ENCODE results near the gene TM7SF2. TPM values are rescaled to one million over a fixed set of nuclear protein-coding genes. Genes with fewer than 3 reads are reported as not detected.

The TM7SF2 gene
- total and polyA plus RNA-seq, 2 of the 13 experiments (the other 11 are each of a cell fraction or from before 2014, with no cell fraction given) = 56.0 to 66.9 TPM

DNA sequence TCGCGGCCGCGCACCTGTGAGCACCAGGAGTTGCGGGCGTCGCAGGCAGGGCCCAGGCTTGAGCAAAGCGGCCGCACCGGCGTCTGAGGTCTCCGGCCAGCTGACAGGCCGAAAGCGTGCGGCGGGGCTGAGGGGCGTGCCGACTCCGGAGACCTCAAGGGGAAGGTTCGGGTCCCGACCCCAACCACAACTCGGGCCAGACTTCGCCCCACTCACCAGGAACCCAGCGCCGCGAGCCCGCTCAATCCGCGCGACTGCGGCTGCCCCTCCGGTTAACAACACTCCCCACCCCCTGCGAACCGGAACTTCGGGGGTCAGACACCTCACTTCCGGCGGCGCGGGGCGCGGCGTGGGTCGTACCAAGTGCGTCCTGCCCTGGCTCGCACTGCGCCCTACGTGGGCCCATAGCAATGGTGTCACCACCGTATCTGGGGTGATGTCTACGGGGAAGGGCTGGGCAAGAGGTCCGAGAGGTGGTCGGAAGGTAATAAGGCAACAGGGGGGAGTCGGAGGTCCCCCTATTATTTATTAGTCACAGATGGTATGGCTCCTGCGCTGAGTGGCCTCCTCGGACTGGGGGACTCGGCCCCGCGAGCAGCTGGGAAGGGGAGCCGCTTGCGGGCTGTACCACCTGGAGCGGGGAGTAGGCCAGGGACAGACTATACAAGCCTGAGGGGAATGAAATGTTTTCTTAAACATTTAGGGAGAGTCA, 22.7 kb downstream of the TM7SF2 start, which contains the start of gene SYVN1 (continued):
- TF ChIP-seq KDM6A (CRISPR knock-in tag; IDR thresholded peaks at IDR 0.05; ENCODE audit: low read depth) (peak; percentile 25; the same call in 1 of the 2 replicates), ZNF614 (CRISPR knock-in tag; IDR thresholded peaks at IDR 0.05; ENCODE audit: borderline replicate concordance) (no peak), ZNF138 (CRISPR knock-in tag; IDR thresholded peaks at IDR 0.05; ENCODE audit: low read depth) (0 out of 2 replicates have a peak, but pooled peaks have one; percentile 73), GTF2F1 (IDR thresholded peaks at IDR 0.05; ENCODE audit: low read length) (no peak), ZNF720 (CRISPR knock-in tag; IDR thresholded peaks at IDR 0.05) (no peak), ZNF530 (CRISPR knock-in tag; IDR thresholded peaks at IDR 0.05; ENCODE audit: low read depth) (no peak), ZMYM3 (CRISPR knock-in tag; IDR thresholded peaks at IDR 0.05) (0 out of 2 replicates have a peak, but pooled peaks have one; percentile 16), HNF4A (CRISPR knock-in tag; IDR thresholded peaks at IDR 0.05) (no peak; the same call in 1 of the 2 replicates), ZNF235 (CRISPR knock-in tag; IDR thresholded peaks at IDR 0.05; ENCODE audit: borderline replicate concordance) (peak; percentile 72), ZFP90 (CRISPR knock-in tag; IDR thresholded peaks at IDR 0.05; ENCODE audit: borderline replicate concordance) (peak; percentile 64)
- TF ChIP-seq, protein P1, sequence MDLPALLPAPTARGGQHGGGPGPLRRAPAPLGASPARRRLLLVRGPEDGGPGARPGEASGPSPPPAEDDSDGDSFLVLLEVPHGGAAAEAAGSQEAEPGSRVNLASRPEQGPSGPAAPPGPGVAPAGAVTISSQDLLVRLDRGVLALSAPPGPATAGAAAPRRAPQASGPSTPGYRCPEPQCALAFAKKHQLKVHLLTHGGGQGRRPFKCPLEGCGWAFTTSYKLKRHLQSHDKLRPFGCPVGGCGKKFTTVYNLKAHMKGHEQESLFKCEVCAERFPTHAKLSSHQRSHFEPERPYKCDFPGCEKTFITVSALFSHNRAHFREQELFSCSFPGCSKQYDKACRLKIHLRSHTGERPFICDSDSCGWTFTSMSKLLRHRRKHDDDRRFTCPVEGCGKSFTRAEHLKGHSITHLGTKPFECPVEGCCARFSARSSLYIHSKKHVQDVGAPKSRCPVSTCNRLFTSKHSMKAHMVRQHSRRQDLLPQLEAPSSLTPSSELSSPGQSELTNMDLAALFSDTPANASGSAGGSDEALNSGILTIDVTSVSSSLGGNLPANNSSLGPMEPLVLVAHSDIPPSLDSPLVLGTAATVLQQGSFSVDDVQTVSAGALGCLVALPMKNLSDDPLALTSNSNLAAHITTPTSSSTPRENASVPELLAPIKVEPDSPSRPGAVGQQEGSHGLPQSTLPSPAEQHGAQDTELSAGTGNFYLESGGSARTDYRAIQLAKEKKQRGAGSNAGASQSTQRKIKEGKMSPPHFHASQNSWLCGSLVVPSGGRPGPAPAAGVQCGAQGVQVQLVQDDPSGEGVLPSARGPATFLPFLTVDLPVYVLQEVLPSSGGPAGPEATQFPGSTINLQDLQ (CRISPR knock-in tag; IDR thresholded peaks at IDR 0.05) = no peak
- TF ChIP-seq, protein P2, sequence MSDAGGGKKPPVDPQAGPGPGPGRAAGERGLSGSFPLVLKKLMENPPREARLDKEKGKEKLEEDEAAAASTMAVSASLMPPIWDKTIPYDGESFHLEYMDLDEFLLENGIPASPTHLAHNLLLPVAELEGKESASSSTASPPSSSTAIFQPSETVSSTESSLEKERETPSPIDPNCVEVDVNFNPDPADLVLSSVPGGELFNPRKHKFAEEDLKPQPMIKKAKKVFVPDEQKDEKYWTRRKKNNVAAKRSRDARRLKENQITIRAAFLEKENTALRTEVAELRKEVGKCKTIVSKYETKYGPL (CRISPR knock-in tag; IDR thresholded peaks at IDR 0.05) = no peak
- TF ChIP-seq, protein P3, sequence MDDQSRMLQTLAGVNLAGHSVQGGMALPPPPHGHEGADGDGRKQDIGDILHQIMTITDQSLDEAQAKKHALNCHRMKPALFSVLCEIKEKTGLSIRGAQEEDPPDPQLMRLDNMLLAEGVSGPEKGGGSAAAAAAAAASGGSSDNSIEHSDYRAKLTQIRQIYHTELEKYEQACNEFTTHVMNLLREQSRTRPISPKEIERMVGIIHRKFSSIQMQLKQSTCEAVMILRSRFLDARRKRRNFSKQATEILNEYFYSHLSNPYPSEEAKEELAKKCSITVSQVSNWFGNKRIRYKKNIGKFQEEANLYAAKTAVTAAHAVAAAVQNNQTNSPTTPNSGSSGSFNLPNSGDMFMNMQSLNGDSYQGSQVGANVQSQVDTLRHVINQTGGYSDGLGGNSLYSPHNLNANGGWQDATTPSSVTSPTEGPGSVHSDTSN (CRISPR knock-in tag; IDR thresholded peaks at IDR 0.05; ENCODE audit: borderline replicate concordance) = no peak
- TF ChIP-seq, protein P4, sequence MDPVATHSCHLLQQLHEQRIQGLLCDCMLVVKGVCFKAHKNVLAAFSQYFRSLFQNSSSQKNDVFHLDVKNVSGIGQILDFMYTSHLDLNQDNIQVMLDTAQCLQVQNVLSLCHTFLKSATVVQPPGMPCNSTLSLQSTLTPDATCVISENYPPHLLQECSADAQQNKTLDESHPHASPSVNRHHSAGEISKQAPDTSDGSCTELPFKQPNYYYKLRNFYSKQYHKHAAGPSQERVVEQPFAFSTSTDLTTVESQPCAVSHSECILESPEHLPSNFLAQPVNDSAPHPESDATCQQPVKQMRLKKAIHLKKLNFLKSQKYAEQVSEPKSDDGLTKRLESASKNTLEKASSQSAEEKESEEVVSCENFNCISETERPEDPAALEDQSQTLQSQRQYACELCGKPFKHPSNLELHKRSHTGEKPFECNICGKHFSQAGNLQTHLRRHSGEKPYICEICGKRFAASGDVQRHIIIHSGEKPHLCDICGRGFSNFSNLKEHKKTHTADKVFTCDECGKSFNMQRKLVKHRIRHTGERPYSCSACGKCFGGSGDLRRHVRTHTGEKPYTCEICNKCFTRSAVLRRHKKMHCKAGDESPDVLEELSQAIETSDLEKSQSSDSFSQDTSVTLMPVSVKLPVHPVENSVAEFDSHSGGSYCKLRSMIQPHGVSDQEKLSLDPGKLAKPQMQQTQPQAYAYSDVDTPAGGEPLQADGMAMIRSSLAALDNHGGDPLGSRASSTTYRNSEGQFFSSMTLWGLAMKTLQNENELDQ (CRISPR knock-in tag; IDR thresholded peaks at IDR 0.05; ENCODE audit: borderline replicate concordance) = peak; percentile 13; the same call in 1 of the 2 replicates
- TF ChIP-seq, protein P5, sequence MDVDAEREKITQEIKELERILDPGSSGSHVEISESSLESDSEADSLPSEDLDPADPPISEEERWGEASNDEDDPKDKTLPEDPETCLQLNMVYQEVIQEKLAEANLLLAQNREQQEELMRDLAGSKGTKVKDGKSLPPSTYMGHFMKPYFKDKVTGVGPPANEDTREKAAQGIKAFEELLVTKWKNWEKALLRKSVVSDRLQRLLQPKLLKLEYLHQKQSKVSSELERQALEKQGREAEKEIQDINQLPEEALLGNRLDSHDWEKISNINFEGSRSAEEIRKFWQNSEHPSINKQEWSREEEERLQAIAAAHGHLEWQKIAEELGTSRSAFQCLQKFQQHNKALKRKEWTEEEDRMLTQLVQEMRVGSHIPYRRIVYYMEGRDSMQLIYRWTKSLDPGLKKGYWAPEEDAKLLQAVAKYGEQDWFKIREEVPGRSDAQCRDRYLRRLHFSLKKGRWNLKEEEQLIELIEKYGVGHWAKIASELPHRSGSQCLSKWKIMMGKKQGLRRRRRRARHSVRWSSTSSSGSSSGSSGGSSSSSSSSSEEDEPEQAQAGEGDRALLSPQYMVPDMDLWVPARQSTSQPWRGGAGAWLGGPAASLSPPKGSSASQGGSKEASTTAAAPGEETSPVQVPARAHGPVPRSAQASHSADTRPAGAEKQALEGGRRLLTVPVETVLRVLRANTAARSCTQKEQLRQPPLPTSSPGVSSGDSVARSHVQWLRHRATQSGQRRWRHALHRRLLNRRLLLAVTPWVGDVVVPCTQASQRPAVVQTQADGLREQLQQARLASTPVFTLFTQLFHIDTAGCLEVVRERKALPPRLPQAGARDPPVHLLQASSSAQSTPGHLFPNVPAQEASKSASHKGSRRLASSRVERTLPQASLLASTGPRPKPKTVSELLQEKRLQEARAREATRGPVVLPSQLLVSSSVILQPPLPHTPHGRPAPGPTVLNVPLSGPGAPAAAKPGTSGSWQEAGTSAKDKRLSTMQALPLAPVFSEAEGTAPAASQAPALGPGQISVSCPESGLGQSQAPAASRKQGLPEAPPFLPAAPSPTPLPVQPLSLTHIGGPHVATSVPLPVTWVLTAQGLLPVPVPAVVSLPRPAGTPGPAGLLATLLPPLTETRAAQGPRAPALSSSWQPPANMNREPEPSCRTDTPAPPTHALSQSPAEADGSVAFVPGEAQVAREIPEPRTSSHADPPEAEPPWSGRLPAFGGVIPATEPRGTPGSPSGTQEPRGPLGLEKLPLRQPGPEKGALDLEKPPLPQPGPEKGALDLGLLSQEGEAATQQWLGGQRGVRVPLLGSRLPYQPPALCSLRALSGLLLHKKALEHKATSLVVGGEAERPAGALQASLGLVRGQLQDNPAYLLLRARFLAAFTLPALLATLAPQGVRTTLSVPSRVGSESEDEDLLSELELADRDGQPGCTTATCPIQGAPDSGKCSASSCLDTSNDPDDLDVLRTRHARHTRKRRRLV (CRISPR knock-in tag; IDR thresholded peaks at IDR 0.05) = peak; percentile 89

All from HepG2 (cell line).